ENCODE results near the gene SLC35B2.

Gene SLC35B2

GRCh38 chr6:44255871-44256774 is 1.2 kb downstream of the SLC35B2 start:
- H3K27ac Mint-ChIP-seq, result peak overlapping the region; percentile 89
- H3K27me3 Mint-ChIP-seq, result no peaks in the 10 kb centered on the region
- H3K36me3 Mint-ChIP-seq (ENCODE audit: low read depth), result peaks cover 63% of the 10 kb centered on the region
- ATAC-seq (peak; percentile 16), DNase-seq (no peak)
- H3K4me1 Mint-ChIP-seq, result peaks cover 73% of the 10 kb centered on the region
- no peaks in the 10 kb centered on the region for H3K9me3 Mint-ChIP-seq
- H3K4me3 Mint-ChIP-seq, result peak overlapping the region; percentile 87

- no peaks in the 10 kb centered on the region for H3K27me3 Mint-ChIP-seq
- peaks cover 67% of the 10 kb centered on the region for H3K36me3 Mint-ChIP-seq (ENCODE audit: low read depth)
- DNase-seq (peak; percentile 55), ATAC-seq (peak; percentile 7)
- peaks cover 75% of the 10 kb centered on the region for H3K4me1 Mint-ChIP-seq
- H3K27ac Mint-ChIP-seq, result peak overlapping the region; percentile 89
- H3K4me3 Mint-ChIP-seq, result peak overlapping the region; percentile 87
- H3K9me3 Mint-ChIP-seq, result no peaks in the 10 kb centered on the region
Measured at GRCh38 chr6:44255105-44255808, 2.1 kb downstream of the SLC35B2 start.

GRCh38 chr6:44254191-44255104 is 2.9 kb downstream of the SLC35B2 start:
- Mint-ChIP-seq H3K9me3 (no peaks in the 10 kb centered on the region), H3K4me3 (peak overlapping the region; percentile 87), H3K4me1 (peaks cover 81% of the 10 kb centered on the region), H3K27ac (peak overlapping the region; percentile 89), H3K27me3 (no peaks in the 10 kb centered on the region), H3K36me3 (ENCODE audit: low read depth) (peaks cover 69% of the 10 kb centered on the region)
- peak; percentile 45 for DNase-seq
- peak; percentile 7 for ATAC-seq

- Mint-ChIP-seq H3K36me3 (ENCODE audit: low read depth) (peaks cover 73% of the 10 kb centered on the region), H3K9me3 (no peaks in the 10 kb centered on the region), H3K27me3 (no peaks in the 10 kb centered on the region), H3K4me1 (peaks cover 84% of the 10 kb centered on the region), H3K4me3 (peak overlapping the region; percentile 100), H3K27ac (peak overlapping the region; percentile 83)
- DNase-seq, result peak; percentile 74
- ATAC-seq, result no peak
Measured at GRCh38 chr6:44253307-44254101, 3.8 kb downstream of the SLC35B2 start.

- Mint-ChIP-seq H3K4me3 (peak overlapping the region; percentile 100), H3K36me3 (ENCODE audit: low read depth) (peaks cover 80% of the 10 kb centered on the region), H3K27ac (peak overlapping the region; percentile 100), H3K4me1 (peaks cover 87% of the 10 kb centered on the region), H3K27me3 (peaks cover 3% of the 10 kb centered on the region), H3K9me3 (no peaks in the 10 kb centered on the region)
- DNase-seq (no peak), ATAC-seq (no peak)
Measured at GRCh38 chr6:44251576-44252524, 5.5 kb downstream of the SLC35B2 start.

- Mint-ChIP-seq H3K27ac (peak overlapping the region; percentile 100), H3K4me3 (peak overlapping the region; percentile 100), H3K9me3 (no peaks in the 10 kb centered on the region), H3K36me3 (ENCODE audit: low read depth) (peaks cover 80% of the 10 kb centered on the region), H3K27me3 (peaks cover 5% of the 10 kb centered on the region), H3K4me1 (peaks cover 79% of the 10 kb centered on the region)
- ATAC-seq (no peak), DNase-seq (no peak)
Measured at GRCh38 chr6:44250718-44251123, 6.6 kb downstream of the SLC35B2 start.

GRCh38 chr6:44250067-44250717 is 7.1 kb downstream of the SLC35B2 start:
- H3K9me3 Mint-ChIP-seq, result no peaks in the 10 kb centered on the region
- peaks cover 5% of the 10 kb centered on the region for H3K27me3 Mint-ChIP-seq
- H3K27ac Mint-ChIP-seq, result peak overlapping the region; percentile 100
- H3K4me1 Mint-ChIP-seq, result peaks cover 79% of the 10 kb centered on the region
- H3K4me3 Mint-ChIP-seq, result peak overlapping the region; percentile 100
- H3K36me3 Mint-ChIP-seq (ENCODE audit: low read depth), result peaks cover 80% of the 10 kb centered on the region
- ATAC-seq, result no peak
- no peak for DNase-seq

- no peak for ATAC-seq
- Mint-ChIP-seq H3K27me3 (peaks cover 5% of the 10 kb centered on the region), H3K4me3 (peak overlapping the region; percentile 100), H3K36me3 (ENCODE audit: low read depth) (peaks cover 73% of the 10 kb centered on the region), H3K9me3 (no peaks in the 10 kb centered on the region), H3K27ac (peak overlapping the region; percentile 100), H3K4me1 (peaks cover 76% of the 10 kb centered on the region)
- DNase-seq, result no peak
Measured at GRCh38 chr6:44249082-44249748, 8.1 kb downstream of the SLC35B2 start.

- no peaks in the 10 kb centered on the region for H3K9me3 Mint-ChIP-seq
- H3K4me3 Mint-ChIP-seq, result peak overlapping the region; percentile 100
- H3K27ac Mint-ChIP-seq, result peak overlapping the region; percentile 100
- no peak for DNase-seq
- peaks cover 74% of the 10 kb centered on the region for H3K4me1 Mint-ChIP-seq
- peaks cover 68% of the 10 kb centered on the region for H3K36me3 Mint-ChIP-seq (ENCODE audit: low read depth)
- peaks cover 5% of the 10 kb centered on the region for H3K27me3 Mint-ChIP-seq
- ATAC-seq, result no peak
Measured at GRCh38 chr6:44248579-44248978, 8.7 kb downstream of the SLC35B2 start.

- ATAC-seq, result peak; percentile 47
- peak overlapping the region; percentile 100 for H3K27ac Mint-ChIP-seq
- peak; percentile 86 for DNase-seq
- peaks cover 58% of the 10 kb centered on the region for H3K36me3 Mint-ChIP-seq (ENCODE audit: low read depth)
- H3K4me1 Mint-ChIP-seq, result peaks cover 64% of the 10 kb centered on the region
- H3K4me3 Mint-ChIP-seq, result peak overlapping the region; percentile 100
- H3K27me3 Mint-ChIP-seq, result peaks cover 5% of the 10 kb centered on the region
- no peaks in the 10 kb centered on the region for H3K9me3 Mint-ChIP-seq
Measured at GRCh38 chr6:44247338-44248302, 9.7 kb downstream of the SLC35B2 start.

- ATAC-seq (peak; percentile 74), DNase-seq (peak; percentile 94)
- Mint-ChIP-seq H3K27ac (peak within 1 kb of the TSS; percentile 100), H3K27me3 (peaks cover 5% of the 10 kb centered on the region), H3K9me3 (no peaks in the 10 kb centered on the region), H3K4me1 (peaks cover 59% of the 10 kb centered on the region), H3K4me3 (peak within 1 kb of the TSS; percentile 100), H3K36me3 (ENCODE audit: low read depth) (peaks cover 50% of the 10 kb centered on the region)
Measured at GRCh38 chr6:44246663-44247337, 10.5 kb downstream of the SLC35B2 start, which contains the start of gene HSP90AB1. Gene HSP90AB1 (plus strand): TSS chr6:44247101. CDS start chr6:44248630, 1,529 bp downstream.

All from activated naive CD8-positive, alpha-beta T cell treated with anti-CD3 and anti-CD28 coated beads, Interleukin-2, amount 50 U/mL, for 24 hours (primary cell).